Fibroblast of villous mesenchyme (primary cell): ENCODE data around the gene ZFHX3. TPM values are rescaled to one million over a fixed set of nuclear protein-coding genes. Genes with fewer than 3 reads are reported as not detected.

Experiments used
- DNase-seq: peaks from one replicate; pipeline ENCODE4 v3.0.0-alpha.2; 2010; ENCODE audit warnings: low read depth
- H3K4me3 ChIP-seq: 2 replicates; pipeline ENCODE4 v1.5.1; 2011; ENCODE audit warnings: low read depth, mild to moderate bottlenecking, low read length
- total RNA-seq: library from RNA; depleted of rRNA; stranded (reverse); fragments of >200 nt; gene quantifications from 2 replicates; pipeline ENCODE4 v1.2.3, GENCODE V29; 2012
- TF ChIP-seq, protein P1 (sequence below): IDR thresholded peaks from 2 replicates; pipeline ENCODE4 v1.5.1; 2012; ENCODE audit warnings: low read depth, mild to moderate bottlenecking, low read length; ENCODE audit not compliant: insufficient read depth

The ZFHX3 gene
- total RNA-seq, 1 donor = 3.9 TPM

DNA sequence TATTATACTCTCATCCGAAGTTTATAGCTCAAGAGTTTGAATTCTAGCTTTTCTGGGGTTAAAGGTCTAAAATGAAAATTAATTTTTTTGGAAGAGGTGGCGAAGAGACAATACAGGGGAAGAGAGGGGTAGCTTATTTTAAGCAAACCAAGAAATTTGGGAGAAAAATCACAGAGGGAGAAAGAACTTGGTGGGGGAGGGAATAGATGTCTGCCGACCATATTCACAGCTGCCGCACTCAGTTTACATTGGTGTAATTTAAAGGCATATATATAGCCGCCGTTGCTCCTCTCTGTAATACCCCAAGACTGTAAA, 6.5 kb upstream of the ZFHX3 start:
- H3K4me3 ChIP-seq = peak overlapping the region; percentile 9
- TF ChIP-seq, protein P1, sequence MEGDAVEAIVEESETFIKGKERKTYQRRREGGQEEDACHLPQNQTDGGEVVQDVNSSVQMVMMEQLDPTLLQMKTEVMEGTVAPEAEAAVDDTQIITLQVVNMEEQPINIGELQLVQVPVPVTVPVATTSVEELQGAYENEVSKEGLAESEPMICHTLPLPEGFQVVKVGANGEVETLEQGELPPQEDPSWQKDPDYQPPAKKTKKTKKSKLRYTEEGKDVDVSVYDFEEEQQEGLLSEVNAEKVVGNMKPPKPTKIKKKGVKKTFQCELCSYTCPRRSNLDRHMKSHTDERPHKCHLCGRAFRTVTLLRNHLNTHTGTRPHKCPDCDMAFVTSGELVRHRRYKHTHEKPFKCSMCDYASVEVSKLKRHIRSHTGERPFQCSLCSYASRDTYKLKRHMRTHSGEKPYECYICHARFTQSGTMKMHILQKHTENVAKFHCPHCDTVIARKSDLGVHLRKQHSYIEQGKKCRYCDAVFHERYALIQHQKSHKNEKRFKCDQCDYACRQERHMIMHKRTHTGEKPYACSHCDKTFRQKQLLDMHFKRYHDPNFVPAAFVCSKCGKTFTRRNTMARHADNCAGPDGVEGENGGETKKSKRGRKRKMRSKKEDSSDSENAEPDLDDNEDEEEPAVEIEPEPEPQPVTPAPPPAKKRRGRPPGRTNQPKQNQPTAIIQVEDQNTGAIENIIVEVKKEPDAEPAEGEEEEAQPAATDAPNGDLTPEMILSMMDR = no peak

DNA sequence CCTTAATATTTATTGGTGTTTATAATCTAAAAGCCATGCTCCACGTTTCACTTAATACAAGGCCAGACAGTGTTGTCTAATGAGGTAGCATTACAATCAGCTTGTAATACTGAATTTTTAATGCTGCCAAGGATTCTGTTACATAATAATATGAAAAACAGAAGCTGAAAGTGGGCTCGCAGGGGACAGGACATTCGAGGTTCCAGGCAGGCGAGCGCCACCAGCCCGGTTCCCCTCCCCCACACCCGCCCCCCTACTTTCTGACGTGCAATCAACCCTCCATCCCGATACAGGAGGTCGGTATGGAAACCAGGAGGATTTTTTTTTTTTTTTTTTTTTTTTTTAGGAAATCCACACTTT, 6.2 kb upstream of the ZFHX3 start:
- TF ChIP-seq, protein P1 = no peak
- peak; percentile 40 for DNase-seq
- H3K4me3 ChIP-seq = peak overlapping the region; percentile 9

More for the DNA sequence above, 6.5 kb upstream of the ZFHX3 start:
- no peak for DNase-seq

DNA sequence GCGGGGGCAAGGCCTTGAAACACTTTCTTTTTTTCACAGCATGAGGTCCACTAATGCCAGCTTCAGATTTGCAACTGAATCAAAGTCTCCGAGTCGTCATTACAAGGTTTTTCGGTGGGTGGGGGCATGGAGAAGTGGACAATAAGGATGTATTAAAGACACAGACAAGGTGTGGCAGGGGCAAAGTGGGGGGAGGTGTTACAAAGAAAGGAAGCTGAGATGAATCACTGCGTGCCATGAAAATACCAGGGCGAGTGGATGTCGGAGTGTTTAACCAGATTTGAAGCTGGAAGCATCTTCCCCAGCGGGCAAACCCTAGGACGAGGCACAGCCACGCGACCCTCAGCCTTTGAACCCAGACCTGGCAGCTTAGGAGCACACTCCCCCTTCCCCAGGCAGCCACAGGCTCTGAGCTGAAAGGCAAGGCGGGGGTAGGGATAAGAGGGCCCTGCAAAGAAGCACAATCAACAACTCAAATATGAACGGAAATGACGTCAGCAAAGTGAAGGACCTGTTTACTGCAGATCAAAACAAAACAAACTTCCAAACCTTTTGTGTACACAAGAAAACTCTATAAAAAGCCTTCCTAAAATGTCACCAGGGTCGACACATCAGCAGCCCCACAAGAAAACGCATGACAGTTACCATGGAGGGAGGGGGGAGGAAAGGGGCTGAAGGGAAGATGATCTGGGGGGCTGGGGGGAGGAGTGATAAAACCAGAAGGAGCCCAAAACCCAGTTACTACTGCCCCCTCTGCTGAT, 5.6 kb upstream of the ZFHX3 start:
- no peak overlapping the region for H3K4me3 ChIP-seq
- peak; percentile 81 for DNase-seq
- TF ChIP-seq, protein P1 = no peak

DNA sequence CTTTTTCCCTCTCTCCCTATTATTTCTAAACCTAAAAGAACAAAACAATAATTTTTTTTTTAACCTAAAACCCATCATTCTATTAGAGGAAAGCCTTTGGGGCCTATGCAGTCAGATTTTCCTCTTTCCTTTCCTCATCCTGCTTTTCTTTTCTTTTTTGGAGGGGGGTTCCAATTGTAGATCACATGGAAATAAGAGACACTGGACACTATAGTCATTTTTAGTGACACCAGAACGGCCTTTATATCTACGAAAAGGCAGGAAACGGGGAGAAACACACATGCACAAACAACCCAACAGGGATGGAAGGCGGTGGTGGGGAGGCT, 5.1 kb upstream of the ZFHX3 start:
- H3K4me3 ChIP-seq = no peak overlapping the region
- TF ChIP-seq, protein P1 = no peak

DNA sequence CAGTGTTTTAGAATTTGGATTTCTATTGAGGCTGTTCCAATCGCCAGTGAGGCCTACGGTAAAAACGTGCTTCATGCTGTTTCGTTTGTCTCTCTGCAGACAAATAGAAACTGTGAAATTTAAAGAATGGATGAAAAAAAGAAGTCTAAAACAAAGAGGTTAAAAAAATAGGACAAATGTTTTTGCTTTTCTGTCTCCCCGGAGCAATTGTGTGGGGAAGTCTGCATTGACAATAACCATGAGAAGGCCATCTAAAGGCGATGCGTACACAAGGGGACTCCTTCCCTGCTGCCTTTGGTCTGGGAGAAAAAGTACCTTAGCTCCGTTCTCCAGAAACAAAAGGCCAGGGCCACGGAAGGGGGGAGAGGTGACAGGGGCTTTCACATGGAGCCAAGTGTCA, 4.6 kb upstream of the ZFHX3 start:
- TF ChIP-seq, protein P1 = no peak
- H3K4me3 ChIP-seq = no peak overlapping the region
- no peak for DNase-seq

More for the DNA sequence above, 5.1 kb upstream of the ZFHX3 start:
- no peak for DNase-seq

DNA sequence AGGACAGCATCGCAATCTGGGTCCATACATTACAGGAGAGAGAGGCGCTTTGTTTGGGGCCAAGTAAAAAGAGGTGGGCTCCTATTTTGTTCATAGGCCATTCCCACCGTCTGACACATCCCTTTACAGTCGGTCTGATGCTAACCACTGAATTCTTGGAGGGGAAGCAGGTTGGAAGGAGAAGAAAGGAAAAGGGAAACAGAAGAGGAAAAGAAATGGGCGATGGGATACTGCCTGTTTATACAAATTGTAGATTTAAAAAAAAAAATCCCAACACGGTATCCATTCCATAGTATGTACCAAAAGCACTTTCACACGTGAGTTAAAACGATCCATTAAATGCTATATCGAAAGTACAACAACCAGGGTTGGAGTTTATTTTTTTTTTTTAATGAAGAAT, 4.0 kb upstream of the ZFHX3 start:
- H3K4me3 ChIP-seq = no peak overlapping the region
- TF ChIP-seq, protein P1 = no peak

DNA sequence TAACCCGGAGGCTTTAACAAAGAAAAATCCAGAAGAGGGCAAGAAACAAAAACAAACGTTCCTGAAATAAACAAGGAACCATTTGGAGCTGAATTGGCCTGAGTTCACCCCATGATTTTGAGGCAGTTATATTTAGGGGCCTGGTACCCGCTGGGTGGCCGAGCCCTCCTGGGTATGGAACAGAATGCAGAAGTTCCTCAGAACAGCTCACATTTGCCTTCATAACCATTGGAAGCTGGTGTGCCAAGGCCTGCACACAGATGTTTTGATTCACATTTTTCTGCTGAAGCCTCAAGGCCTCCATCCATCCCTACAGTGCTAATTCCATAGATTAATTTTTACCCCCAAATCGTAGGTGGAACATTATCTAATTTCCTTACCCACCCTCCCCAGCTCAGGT, 3.3 kb upstream of the ZFHX3 start:
- H3K4me3 ChIP-seq = no peak overlapping the region
- no peak for DNase-seq
- TF ChIP-seq, protein P1 = no peak

More for the DNA sequence above, 4.0 kb upstream of the ZFHX3 start:
- no peak for DNase-seq
